Left forelimb (tissue), 1 donor: Measurements from ENCODE around the gene ARAP2.

Experiments used
- DNase-seq: peaks from one replicate; pipeline ENCODE4 v3.0.0-alpha.2; 2018; ENCODE audit warnings: low spot score

The ARAP2 gene

GRCh38 chr4:36128689-36129088 lies 115.6 kb downstream of the ARAP2 start:
- no peak for DNase-seq

- DNase-seq: no peak
These were observed 120.4 kb downstream of the ARAP2 start for GRCh38 chr4:36123906-36124305.

- no peak for DNase-seq
These were observed 129.0 kb downstream of the ARAP2 start for GRCh38 chr4:36115312-36115711.

- no peak for DNase-seq
These were observed 133.1 kb downstream of the ARAP2 start for GRCh38 chr4:36111172-36111571.

- no peak for DNase-seq
These were observed 144.8 kb downstream of the ARAP2 start for GRCh38 chr4:36099509-36099908.

GRCh38 chr4:36094995-36095394 lies 149.3 kb downstream of the ARAP2 start:
- no peak for DNase-seq

- no peak for DNase-seq
These were observed 152.3 kb downstream of the ARAP2 start for GRCh38 chr4:36091997-36092396.

- no peak for DNase-seq
These were observed 155.8 kb downstream of the ARAP2 start for GRCh38 chr4:36088542-36088941.

- DNase-seq: no peak
These were observed 158.0 kb downstream of the ARAP2 start for GRCh38 chr4:36086261-36086786.

- no peak for DNase-seq
These were observed 161.5 kb downstream of the ARAP2 start for GRCh38 chr4:36082817-36083216.

- DNase-seq: no peak
These were observed 163.1 kb downstream of the ARAP2 start for GRCh38 chr4:36081185-36081584.

- no peak for DNase-seq
These were observed 164.6 kb downstream of the ARAP2 start for GRCh38 chr4:36079666-36080065.

GRCh38 chr4:36078319-36078718 lies 166.0 kb downstream of the ARAP2 start:
- no peak for DNase-seq

- no peak for DNase-seq
These were observed 171.8 kb downstream of the ARAP2 start for GRCh38 chr4:36072529-36072928.

GRCh38 chr4:36067116-36067515 lies 177.2 kb downstream of the ARAP2 start:
- DNase-seq: no peak

GRCh38 chr4:36065274-36065871 lies 178.9 kb downstream of the ARAP2 start:
- no peak for DNase-seq

- no peak for DNase-seq
These were observed 180.2 kb downstream of the ARAP2 start for GRCh38 chr4:36064117-36064516.

GRCh38 chr4:36056136-36056535 lies 188.2 kb downstream of the ARAP2 start:
- no peak for DNase-seq

GRCh38 chr4:36054694-36055422 lies 189.5 kb downstream of the ARAP2 start:
- DNase-seq: no peak

GRCh38 chr4:36053930-36054329 lies 190.4 kb downstream of the ARAP2 start:
- DNase-seq: no peak

- no peak for DNase-seq
These were observed 192.7 kb downstream of the ARAP2 start for GRCh38 chr4:36051634-36052033.

- DNase-seq: no peak
These were observed 198.3 kb downstream of the ARAP2 start for GRCh38 chr4:36046026-36046425.

GRCh38 chr4:36043901-36044300 lies 200.4 kb downstream of the ARAP2 start:
- no peak for DNase-seq

- DNase-seq: no peak
These were observed 201.1 kb downstream of the ARAP2 start for GRCh38 chr4:36043241-36043640.
